ENCODE measurements around the gene PRELP.

PRELP gene

DNA sequence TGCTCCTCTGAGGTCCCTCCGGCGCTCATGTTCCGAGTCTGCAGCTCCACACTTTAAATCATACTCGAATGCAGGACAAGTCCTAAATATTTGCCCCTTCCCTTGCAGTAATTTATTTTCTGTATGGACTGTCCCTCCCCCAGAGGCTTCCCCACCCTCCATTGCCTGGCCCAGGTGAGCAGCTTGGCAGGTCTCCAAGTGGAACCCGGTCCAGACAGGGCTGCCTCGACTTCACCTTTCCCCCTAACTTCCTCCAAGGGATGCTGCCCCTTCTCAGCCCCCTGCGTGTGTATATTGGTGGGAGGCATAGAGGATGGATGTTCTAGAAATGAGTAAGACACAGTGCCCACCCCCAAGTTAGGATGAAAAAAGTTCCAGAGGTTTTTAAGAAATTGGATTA lies 12.9 kb downstream of the PRELP start:
- TF ChIP-seq, protein P1, sequence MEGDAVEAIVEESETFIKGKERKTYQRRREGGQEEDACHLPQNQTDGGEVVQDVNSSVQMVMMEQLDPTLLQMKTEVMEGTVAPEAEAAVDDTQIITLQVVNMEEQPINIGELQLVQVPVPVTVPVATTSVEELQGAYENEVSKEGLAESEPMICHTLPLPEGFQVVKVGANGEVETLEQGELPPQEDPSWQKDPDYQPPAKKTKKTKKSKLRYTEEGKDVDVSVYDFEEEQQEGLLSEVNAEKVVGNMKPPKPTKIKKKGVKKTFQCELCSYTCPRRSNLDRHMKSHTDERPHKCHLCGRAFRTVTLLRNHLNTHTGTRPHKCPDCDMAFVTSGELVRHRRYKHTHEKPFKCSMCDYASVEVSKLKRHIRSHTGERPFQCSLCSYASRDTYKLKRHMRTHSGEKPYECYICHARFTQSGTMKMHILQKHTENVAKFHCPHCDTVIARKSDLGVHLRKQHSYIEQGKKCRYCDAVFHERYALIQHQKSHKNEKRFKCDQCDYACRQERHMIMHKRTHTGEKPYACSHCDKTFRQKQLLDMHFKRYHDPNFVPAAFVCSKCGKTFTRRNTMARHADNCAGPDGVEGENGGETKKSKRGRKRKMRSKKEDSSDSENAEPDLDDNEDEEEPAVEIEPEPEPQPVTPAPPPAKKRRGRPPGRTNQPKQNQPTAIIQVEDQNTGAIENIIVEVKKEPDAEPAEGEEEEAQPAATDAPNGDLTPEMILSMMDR (conservative IDR thresholded peaks at IDR 0.05) = no peak
- no peak overlapping the region; the same call in 1 of the 2 replicates for H3K27ac ChIP-seq

DNA sequence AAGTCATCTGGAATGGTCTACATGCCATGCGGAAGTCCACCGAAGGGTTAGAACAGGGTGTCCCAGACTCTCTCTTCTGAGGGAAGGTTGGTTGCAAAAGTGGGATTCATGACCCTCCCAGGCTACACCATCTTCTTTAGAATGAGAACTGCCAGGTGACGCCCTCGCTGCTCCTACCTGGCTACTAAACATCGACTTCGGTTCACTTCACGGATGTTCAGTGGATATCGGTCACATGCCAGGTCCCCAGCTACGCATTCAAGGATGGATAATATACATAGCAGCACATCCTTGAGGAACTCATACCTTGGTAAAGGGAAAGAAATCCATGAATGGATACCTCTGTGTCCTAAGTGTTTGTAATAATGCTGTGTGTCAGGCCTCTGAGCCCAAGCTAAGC lies 15.0 kb downstream of the PRELP start:
- H3K27ac ChIP-seq = no peak overlapping the region

DNA sequence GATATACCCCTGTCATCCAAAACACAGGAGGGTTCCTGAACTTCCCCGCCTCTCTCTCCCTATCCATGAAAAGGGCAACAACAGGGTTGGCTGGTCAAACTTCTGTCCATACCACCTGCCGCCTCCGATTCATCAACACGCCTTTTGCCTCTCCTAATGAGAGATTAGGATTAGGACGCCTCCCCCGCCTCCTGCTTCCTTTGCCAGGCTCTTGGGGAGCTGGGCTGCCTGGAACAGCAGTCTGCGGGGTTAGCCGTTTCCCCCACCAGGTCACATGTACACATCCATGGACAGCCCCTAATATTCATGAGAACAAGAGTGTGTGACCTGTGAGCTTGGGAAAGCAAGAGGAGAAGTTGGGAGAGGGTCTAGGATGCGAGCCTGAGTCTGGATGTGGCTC lies 16.1 kb downstream of the PRELP start:
- TF ChIP-seq, protein P1 (conservative IDR thresholded peaks at IDR 0.05) = no peak
- no peak overlapping the region for H3K27ac ChIP-seq

More for the DNA sequence above, 15.0 kb downstream of the PRELP start:
- TF ChIP-seq, protein P1 (conservative IDR thresholded peaks at IDR 0.05) = no peak

DNA sequence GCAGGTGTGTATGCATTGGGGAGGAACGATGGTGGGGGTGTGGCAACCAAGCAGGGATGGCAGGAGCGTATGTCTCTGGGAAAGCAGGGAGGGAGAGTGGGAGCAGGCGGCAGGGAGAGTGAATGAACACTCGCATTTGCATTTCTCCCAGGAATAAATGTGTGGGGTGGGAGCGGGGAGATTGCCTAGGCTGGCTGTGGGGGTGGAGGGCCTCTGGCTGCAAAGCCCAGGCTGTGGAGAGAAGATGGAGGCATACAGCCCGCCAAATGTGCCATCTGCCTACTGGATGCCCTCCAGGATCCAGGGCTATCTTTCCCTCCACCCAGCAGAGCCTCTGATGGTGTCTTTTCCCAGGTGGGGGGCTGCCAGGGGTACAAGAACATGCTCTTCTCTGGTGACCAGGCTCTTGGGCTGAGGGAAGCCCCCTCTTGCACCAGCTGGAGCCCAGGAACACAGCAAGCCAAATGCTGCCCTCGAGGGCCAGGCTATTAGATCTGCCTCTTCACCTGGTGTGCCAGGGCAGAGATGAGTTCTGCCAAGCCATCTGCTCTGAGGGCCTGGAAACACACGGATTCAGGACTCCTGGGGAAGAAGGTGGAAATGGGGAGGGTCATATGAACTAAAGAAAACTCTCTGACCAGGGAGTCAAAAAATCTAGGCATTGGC lies 16.6 kb downstream of the PRELP start:
- H3K27ac ChIP-seq = no peak overlapping the region
- TF ChIP-seq, protein P1 (conservative IDR thresholded peaks at IDR 0.05) = no peak

DNA sequence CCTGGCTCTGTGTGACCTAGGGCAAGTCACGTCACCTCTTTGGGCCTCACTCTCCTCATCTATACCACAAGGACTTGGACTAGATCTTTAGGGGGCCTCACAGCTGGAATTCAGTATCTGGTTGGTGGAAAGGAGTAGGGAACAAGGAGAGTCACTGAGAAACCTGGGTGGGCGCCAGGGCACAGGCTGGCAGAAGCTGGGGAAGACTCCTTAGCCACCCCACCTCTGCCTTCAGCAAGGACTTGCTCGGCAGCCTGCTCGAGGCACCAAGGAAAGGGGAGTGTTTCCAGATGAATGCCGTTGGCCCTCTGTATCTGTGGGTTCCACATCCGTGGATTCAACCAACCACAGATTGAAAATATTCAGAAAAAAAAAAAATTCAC lies 17.1 kb downstream of the PRELP start:
- TF ChIP-seq, protein P1 (conservative IDR thresholded peaks at IDR 0.05) = no peak
- H3K27ac ChIP-seq = no peak overlapping the region

DNA sequence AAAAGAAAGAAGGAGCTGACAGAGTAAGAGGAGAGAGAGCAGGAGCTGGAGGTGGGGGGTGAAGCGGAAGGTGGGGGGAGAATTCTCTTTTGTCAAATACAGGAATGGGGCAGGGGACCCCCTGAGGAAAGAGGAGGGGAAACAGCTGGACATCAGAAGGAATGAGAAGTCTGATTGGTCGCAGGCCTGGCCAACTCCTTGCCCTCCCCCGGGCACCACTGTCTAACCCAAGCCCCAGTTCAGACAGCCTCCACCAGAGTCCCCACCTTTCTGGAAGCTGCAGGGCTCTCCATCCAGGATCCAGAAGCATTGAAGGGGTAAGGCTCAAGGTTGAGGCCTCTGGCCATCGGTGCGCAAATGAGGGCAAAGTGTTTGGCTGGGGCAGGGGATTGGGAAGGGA lies 18.3 kb downstream of the PRELP start, which contains the start of gene OPTC:
OPTC (plus strand) TSS at position 253 of the 400 bp plus-strand sequence. CDS start 1,853 bp downstream, outside the sequence.
- no peak within 1 kb of the TSS for H3K27ac ChIP-seq
- TF ChIP-seq, protein P1 (conservative IDR thresholded peaks at IDR 0.05) = no peak

DNA sequence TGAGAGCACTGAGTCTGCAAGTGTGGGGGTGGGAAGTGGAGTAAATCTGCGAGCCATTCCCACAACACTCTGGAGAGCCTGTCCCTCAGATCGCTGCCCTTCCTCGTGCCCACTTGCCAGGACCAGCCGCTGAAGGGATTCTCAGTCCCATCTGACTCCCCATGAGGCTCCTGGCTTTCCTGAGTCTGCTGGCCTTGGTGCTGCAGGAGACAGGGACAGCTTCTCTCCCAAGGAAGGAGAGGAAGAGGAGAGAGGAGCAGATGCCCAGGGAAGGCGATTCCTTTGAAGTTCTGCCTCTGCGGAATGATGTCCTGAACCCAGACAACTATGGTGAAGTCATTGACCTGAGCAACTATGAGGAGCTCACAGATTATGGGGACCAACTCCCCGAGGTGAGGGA lies 20.2 kb downstream of the PRELP start:
- TF ChIP-seq, protein P1 (conservative IDR thresholded peaks at IDR 0.05) = no peak
- H3K27ac ChIP-seq = no peak overlapping the region
